MG63 (cell line): Measurements from ENCODE around the gene TARP.

Source experiments
- DNase-seq: peaks from one replicate; pipeline ENCODE4 v3.0.0-alpha.2; 2020
- H3K27me3 ChIP-seq: fragments of 250-450 bp; sonication (Bioruptor Pico); 2 replicates; pipeline ENCODE4 v1.5.1; 2020; ENCODE audit warnings: mild to moderate bottlenecking, moderate library complexity
- H3K36me3 ChIP-seq: fragments of 250-450 bp; sonication (Bioruptor Pico); 2 replicates; pipeline ENCODE4 v1.5.1; 2020; ENCODE audit warnings: mild to moderate bottlenecking, moderate library complexity
- H3K4me3 ChIP-seq: fragments of 250-450 bp; sonication (Bioruptor Pico); 2 replicates; pipeline ENCODE4 v1.5.1; 2020; ENCODE audit warnings: mild to moderate bottlenecking, moderate library complexity
- H3K9me3 ChIP-seq: fragments of 250-450 bp; sonication (Bioruptor Pico); 2 replicates; pipeline ENCODE4 v1.5.1; 2020; ENCODE audit warnings: mild to moderate bottlenecking, moderate library complexity

TARP gene

DNA sequence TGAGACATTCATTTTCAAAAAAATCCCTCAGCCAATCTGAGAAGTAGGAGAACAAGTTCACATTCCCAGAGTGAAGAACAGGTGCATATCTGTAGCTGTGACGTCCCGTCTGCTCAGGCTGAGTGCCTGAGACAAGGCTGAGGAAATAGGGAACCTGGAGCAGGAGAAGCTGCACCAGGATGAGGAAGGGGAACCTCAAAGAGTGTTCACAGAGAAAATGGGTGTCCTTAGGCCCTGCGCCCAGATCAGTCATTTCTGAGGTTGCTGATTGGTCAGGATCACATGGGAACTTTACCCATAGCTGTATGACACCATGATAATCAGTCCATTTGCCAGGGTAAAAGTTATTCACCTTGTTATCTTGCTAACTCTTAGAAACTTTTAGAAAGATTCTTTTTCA is 34.2 kb upstream of the TARP start:
- Histone ChIP-seq H3K4me3 (no peak overlapping the region), H3K27me3 (no peaks in the 10 kb centered on the region), H3K36me3 (no peaks in the 10 kb centered on the region), H3K9me3 (no peaks in the 10 kb centered on the region)
- no peak for DNase-seq

DNA sequence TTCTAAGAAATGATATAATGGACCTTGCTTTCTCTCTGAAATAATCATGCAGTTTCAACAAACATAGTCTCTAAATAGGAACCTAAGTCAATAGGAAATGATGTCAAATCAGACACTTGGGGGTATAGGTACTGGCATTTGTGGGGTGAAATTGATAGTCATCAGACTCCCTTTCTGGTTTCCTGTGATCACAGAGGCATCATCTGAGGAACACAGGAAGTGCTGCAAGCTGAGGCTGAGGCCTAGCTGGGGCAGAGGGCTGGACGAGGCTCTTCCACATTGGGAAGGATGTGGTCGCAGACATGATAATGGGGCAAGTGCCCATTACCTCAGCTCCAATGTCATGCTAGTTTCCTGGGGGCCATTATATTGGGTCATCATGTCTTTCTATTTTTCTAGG is 33.5 kb upstream of the TARP start:
- Histone ChIP-seq H3K4me3 (no peak overlapping the region), H3K36me3 (no peaks in the 10 kb centered on the region), H3K9me3 (no peaks in the 10 kb centered on the region), H3K27me3 (no peaks in the 10 kb centered on the region)
- no peak for DNase-seq

DNA sequence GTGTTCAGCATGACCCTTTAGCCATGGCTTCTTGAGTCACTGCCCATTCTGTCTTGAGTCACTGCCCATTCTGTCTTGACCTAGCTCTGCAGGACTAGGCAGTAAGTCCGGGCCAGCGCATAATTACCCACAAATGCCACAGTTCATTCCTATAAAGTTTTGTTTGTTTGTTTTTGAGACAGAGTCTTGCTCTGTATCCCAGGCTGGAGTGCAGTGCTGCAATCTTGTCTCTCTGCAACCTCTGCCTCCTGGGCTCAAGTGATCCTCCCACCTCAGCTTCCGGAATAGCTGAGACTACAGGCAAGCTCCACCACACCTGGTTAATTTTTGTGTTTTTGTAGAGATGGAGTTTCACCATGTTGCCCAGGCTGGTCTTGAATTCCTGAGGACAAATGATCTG is 32.7 kb upstream of the TARP start:
- Histone ChIP-seq H3K36me3 (no peaks in the 10 kb centered on the region), H3K9me3 (no peaks in the 10 kb centered on the region), H3K27me3 (no peaks in the 10 kb centered on the region), H3K4me3 (no peak overlapping the region)
- DNase-seq: peak; percentile 80

DNA sequence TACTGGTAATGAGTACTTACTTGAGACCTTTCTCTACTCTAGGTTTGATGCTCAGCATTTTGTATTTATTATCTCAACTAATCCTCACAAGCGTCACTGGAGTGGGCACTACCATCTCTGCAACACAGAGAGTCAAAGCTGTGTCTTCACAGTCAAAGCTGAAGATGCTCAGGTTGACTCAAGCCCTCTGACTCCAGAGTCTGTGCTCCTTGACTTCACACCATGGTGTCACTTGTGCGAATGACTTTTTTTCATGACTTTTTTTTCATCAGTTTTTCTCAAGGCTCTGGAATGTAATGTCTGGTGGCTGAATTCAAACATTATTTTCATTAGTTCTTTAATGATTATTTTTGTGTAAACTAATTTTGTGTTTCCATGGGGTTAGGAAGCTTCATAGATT is 30.4 kb upstream of the TARP start:
- no peak for DNase-seq
- H3K9me3 ChIP-seq: no peaks in the 10 kb centered on the region
- no peak overlapping the region for H3K4me3 ChIP-seq
- H3K36me3 ChIP-seq: no peaks in the 10 kb centered on the region
- peaks cover 2% of the 10 kb centered on the region; the same call in 1 of the 2 replicates for H3K27me3 ChIP-seq

DNA sequence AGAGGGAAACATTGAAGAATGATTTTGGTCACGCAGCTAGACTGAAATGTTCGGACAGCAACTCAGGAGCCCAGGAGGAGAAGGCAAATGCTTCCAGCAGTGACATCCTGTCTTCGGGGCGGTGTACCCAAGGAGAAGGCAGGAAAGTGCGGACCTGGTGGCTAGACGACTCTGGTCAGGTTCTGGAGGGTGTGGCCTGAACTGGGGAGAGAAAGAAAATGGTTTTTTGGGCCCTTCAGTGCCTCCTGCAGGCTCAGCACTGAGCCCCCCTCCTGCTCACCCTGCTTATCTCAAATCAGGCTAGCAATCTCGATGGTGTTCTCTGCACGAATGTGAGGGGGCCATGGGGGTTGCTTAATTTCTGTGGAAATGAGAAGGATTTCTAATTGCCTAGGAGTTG is 26.7 kb upstream of the TARP start:
- Histone ChIP-seq H3K36me3 (no peaks in the 10 kb centered on the region), H3K9me3 (no peaks in the 10 kb centered on the region), H3K4me3 (no peak overlapping the region), H3K27me3 (peaks cover 2% of the 10 kb centered on the region; the same call in 1 of the 2 replicates)
- no peak for DNase-seq

DNA sequence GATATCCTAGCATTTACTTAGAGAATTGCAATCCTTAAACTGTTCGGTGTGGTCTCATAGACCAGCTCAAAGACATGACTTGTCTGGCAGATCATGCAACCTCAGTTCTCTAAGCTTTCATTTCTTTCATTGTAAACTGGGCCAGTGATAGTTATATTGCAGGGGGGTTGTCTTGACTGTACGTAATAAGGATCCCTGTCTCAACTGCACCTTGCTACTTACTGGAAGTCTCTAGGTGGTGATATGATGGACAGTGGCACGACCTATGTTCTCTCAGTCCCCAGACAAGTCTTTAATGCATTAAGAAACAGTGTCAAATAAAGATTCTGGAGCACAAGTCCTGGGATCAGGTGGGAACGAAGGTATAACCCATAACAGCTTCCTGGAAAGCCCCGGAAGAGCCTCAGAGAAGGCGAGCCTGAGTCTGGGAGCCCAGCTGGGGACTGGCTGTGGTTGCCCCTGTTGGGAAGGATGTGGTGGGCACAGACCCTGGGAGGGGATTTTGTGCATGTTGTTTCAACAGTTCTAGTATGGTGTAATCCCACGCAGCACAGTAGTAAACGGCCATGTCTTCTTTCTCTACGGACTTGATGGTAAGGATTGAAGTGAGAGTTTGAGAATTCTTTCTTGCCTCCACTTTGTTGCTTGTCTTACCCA is 26.0 kb upstream of the TARP start:
- no peaks in the 10 kb centered on the region for H3K9me3 ChIP-seq
- no peak for DNase-seq
- no peaks in the 10 kb centered on the region for H3K36me3 ChIP-seq
- peaks cover 2% of the 10 kb centered on the region; the same call in 1 of the 2 replicates for H3K27me3 ChIP-seq
- H3K4me3 ChIP-seq: no peak overlapping the region

DNA sequence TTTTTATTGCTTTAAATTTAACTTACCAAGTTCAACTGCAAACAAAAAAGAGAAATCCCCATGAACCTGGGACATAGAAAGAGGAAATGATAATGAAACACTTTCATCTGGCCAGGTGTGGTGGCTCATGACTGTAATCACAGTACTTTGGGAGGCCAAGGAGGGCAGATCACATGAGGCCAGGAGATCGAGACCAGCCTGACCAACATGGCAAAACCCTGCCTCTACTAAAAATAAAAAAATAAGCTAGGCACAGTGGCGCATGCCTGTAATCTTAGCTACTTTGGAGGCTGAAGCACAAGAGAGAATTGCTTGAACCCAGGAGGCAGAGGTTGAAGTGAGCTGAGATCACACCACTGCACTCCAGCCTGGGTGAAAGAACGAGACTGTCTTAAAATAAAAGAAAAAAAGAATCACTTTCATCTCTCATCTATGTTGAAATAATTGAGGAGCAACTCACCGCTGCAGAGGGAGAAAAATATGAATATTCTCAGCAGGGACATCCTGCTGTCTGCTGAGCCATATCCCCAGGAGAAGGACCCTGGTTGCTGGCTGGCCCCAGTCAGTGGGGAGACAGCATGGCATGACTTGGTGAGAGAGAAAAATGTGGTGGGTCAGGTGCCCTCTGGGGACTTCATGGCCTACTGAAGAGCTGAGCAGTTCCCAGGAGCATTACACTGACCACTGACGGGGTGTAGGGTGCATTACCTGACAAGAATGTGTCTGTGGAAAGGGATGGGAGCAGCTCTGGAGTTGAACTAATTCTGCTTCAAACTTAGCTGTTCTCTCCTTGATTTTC is 22.8 kb upstream of the TARP start:
- no peaks in the 10 kb centered on the region for H3K9me3 ChIP-seq
- DNase-seq: no peak
- no peak overlapping the region for H3K4me3 ChIP-seq

DNA sequence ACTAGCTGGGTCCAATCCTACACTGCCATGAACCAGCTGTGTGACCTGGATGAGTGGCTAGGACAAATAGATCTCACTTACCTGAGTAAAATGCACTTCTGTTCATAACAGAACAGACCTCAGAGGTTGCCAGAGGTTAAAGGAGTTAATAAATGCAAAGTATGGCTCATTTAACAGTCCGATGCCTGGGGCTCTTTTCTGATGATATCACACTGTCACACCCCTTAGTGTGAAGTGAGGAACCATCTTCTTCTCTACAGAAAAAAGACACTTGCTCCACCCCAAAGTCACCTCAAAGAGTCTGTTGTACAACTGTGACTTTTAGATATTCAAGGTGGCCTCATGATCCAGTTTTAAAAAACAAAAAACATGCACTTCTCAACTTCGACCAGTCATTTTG is 21.5 kb upstream of the TARP start:
- no peaks in the 10 kb centered on the region for H3K9me3 ChIP-seq
- H3K4me3 ChIP-seq: no peak overlapping the region
- DNase-seq: no peak
- no peaks in the 10 kb centered on the region for H3K36me3 ChIP-seq
- no peaks in the 10 kb centered on the region for H3K27me3 ChIP-seq

More for the DNA sequence above, 22.8 kb upstream of the TARP start:
- Histone ChIP-seq H3K36me3 (no peaks in the 10 kb centered on the region), H3K27me3 (peaks cover 2% of the 10 kb centered on the region; the same call in 1 of the 2 replicates)

DNA sequence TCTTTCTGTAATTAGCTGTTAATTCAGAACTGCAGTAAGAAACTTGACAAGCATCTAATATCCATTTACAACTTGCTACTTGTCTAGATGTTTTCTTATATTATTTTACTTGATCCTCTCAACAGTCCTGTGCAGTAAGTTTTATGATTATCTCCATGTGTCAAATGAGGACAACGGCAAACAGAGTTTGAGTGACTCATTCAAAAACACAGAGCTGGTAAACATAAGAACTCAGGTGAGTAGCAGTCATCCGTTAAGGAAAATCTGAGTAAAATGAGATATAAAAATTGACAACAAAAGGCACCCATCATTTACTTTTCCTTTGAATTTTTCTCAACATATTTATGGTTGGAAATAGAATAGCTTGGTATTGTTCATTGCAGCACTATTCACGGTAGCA is 19.0 kb upstream of the TARP start:
- no peak overlapping the region for H3K4me3 ChIP-seq
- peaks cover 2% of the 10 kb centered on the region; the same call in 1 of the 2 replicates for H3K27me3 ChIP-seq

DNA sequence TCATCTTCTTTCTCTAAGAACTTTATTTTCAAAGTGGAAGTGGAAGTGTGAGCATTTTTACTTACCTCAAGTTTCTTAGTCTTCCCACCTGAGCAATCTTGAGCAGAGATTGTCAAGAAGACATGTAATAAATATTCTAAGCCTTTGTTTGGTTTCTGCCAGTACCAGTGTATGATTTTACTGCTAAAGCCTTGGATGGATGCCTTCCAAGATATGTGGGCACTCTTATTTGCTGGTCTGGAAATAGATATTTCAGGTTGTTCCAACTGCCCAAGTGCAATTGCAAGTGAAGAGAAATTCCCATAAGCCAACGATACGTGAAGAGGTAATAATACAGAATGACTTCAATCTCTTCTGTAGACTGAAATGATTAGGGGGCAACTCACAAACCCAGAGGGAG is 18.2 kb upstream of the TARP start:
- Histone ChIP-seq H3K9me3 (no peaks in the 10 kb centered on the region), H3K36me3 (no peaks in the 10 kb centered on the region), H3K4me3 (no peak overlapping the region), H3K27me3 (peaks cover 2% of the 10 kb centered on the region; the same call in 1 of the 2 replicates)
- no peak for DNase-seq

More for the DNA sequence above, 19.0 kb upstream of the TARP start:
- Histone ChIP-seq H3K9me3 (no peaks in the 10 kb centered on the region), H3K36me3 (no peaks in the 10 kb centered on the region)
- DNase-seq: no peak

DNA sequence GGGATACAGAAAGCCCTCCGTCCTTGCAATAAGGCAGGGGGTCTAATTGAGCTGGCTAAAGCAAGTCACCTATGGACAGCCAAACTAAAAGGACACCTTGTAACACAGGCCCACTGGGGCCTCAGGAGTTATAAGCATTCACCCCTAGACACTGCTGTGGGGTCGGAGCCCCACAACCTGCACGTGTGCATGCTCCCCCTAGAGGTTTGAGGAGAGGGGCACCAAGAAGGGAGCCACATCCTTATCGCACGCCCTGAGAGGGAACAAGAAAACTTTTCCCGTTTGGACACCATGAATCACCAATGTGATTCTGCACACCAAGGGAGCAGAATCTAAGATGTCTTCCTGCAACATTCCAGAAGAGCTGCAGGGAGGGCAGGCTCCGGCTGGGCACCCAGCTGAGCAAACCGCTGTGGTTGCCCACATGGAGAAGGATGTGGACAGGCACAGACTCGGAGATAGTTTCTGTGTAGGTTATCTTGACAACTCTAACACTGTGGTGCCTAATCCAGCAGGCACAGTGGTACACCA is 17.7 kb upstream of the TARP start:
- no peaks in the 10 kb centered on the region for H3K36me3 ChIP-seq
- no peaks in the 10 kb centered on the region for H3K9me3 ChIP-seq
- DNase-seq: peak; percentile 1
- H3K4me3 ChIP-seq: no peak overlapping the region
- H3K27me3 ChIP-seq: peaks cover 2% of the 10 kb centered on the region; the same call in 1 of the 2 replicates

DNA sequence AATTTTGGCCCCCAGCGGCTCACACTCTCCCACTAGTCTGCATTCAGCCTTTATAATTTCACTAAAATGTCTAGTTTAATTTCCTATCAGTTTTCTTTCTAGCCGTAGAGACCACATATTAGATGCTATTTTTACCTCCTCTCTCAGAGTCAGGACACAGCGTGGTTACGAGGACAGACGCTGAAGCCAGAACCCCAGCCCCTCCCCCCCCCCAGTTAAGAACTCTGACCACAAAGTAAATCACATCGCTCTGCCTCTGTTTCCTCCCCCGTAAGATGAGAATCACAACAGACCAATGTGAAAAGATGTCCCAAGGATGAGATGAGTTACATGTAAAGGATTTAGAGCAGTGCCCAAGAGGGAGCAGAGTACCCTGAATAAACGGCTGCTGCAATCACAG is 11.1 kb upstream of the TARP start:
- DNase-seq: no peak
- Histone ChIP-seq H3K36me3 (no peaks in the 10 kb centered on the region), H3K27me3 (peaks cover 2% of the 10 kb centered on the region; the same call in 1 of the 2 replicates), H3K9me3 (no peaks in the 10 kb centered on the region), H3K4me3 (no peak overlapping the region)

DNA sequence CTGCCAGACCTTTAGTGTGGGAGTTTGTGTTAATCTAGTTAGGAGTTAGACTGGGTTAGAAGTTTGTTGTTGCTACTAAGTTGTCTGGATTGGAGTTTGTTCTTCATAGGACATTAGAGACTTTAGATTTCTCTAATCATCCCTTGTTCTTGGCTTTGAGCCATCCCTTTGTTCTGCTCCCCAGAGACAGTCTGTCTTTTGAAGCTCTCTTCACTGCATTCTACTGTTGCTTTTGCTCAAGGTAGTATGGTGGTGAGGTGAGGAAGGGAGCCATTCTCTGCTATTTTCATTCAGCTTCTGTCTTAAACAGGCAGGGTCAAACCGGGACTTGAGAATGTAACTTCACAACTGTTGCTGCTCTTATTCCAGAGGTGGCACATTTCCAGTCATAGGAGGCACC is 10.4 kb upstream of the TARP start:
- Histone ChIP-seq H3K9me3 (no peaks in the 10 kb centered on the region), H3K36me3 (no peaks in the 10 kb centered on the region), H3K27me3 (peaks cover under 1% of the 10 kb centered on the region; the same call in 1 of the 2 replicates), H3K4me3 (no peak overlapping the region)
- DNase-seq: no peak

DNA sequence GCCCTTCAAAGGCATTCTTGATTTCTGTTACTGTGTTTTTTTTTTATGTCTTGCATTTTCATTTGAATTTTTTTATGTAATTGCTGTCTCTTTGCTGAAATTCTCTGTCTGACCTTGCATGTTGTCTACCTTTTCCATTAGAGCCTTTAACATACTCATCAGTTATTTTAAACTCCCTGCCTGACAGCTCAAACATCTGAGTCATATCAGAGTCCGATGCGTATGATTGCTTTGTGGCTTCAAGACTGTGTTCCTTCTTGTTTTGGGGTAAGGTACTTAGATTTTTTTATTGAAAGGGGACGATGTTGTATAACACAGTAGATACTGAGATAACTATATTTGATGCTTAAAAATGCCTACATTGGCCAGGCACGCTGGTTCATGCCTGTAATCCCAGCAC is 9.7 kb upstream of the TARP start:
- Histone ChIP-seq H3K36me3 (no peaks in the 10 kb centered on the region), H3K27me3 (no peaks in the 10 kb centered on the region), H3K4me3 (no peak overlapping the region), H3K9me3 (no peaks in the 10 kb centered on the region)
- no peak for DNase-seq

DNA sequence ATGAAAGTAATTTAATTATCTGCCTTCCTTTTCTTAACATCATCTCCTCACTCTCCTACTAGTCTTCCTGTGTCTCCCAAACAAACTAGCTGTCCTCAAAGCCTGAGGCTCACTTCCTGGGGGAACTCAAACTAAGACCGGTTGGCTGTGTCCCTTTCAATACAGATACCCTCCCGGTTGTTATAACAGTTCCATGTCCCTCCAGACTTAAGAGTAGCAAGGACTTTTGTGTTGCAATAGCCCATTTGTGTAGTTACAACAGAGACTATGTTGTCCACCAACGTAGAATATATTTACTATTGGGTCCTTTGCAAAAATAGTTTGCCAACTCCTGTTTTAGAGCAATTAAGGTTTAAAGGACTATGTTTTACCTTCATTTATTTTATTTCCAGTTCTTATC is 8.6 kb upstream of the TARP start:
- no peak overlapping the region for H3K4me3 ChIP-seq
- no peaks in the 10 kb centered on the region for H3K9me3 ChIP-seq
- H3K36me3 ChIP-seq: no peaks in the 10 kb centered on the region
- H3K27me3 ChIP-seq: no peaks in the 10 kb centered on the region
- no peak for DNase-seq

DNA sequence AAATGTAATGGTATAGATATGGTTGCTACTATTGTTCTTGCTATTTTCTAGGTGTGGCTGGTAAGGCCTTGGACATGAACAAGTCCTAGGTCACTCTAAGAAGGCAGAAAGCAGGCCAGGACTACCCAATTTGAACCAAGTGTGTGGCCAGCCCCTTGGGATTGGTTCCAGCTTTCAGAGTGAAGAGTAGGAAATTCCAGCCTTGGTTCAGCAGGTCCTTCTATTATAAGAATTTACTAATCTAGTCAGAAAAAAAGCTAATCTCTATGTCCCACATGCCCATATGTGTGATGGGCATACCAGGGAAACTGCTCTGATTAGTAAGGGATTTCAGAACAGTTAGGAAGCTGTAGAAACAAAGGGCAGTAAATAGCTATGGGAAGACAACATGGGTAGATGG is 7.8 kb upstream of the TARP start:
- Histone ChIP-seq H3K9me3 (no peaks in the 10 kb centered on the region), H3K4me3 (no peak overlapping the region), H3K27me3 (no peaks in the 10 kb centered on the region), H3K36me3 (no peaks in the 10 kb centered on the region)
- no peak for DNase-seq

DNA sequence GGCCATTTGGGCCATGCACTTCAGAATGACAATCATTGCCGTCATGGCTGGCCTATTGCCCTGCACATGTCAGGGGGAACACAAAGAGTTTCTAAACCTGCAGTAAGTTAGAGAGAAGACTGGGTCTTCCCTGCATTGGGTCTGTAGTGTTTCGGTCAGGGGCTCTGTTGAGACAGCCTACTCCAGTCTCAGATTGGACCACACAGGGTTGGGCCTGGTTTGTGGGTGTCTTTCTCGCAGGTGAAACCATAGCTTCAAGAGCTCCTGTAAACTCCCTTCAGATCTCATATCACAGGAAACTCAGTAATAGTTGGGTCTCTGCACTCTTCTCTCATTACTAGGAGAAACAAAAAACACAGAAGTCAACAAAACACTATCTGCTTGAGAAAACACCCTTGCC is 7.3 kb upstream of the TARP start:
- H3K36me3 ChIP-seq: no peaks in the 10 kb centered on the region
- DNase-seq: no peak
- H3K4me3 ChIP-seq: no peak overlapping the region
- H3K27me3 ChIP-seq: no peaks in the 10 kb centered on the region
- H3K9me3 ChIP-seq: no peaks in the 10 kb centered on the region

DNA sequence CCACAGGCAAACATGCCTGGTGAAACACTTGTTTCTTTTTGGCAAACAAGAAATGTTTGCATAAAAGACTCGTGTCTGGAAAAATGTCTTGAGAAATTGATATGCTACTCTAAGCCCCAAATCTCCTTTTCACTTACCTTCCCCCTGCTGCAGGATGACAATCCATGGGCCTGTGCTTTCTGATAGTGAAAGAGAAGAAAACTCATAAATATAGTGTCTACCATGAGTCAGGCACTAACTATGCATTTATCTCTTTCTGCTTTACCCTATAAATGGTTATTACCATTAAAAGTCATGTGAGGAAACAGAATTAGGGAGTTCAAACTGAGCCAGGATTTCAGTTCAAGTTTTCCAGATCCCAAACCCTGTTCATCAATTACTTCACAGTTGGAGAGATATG is 6.6 kb upstream of the TARP start:
- no peaks in the 10 kb centered on the region for H3K9me3 ChIP-seq
- no peak for DNase-seq
- no peaks in the 10 kb centered on the region for H3K27me3 ChIP-seq
- no peaks in the 10 kb centered on the region for H3K36me3 ChIP-seq
- no peak overlapping the region for H3K4me3 ChIP-seq
